GM13976 (cell line): ENCODE results near the gene TRPM5.

Source experiments
- DNase-seq: peaks from one replicate; pipeline ENCODE4 v3.0.0; 2012; ENCODE audit warnings: low spot score
- CTCF ChIP-seq: IDR thresholded peaks from 2 replicates; pipeline ENCODE4 v1.5.1; 2012; ENCODE audit warnings: borderline replicate concordance, mild to moderate bottlenecking; ENCODE audit not compliant: insufficient read depth; ENCODE audit errors: extremely low read depth, missing control alignments, control extremely low read depth
- in situ Hi-C: fragments of 300-500 bp; cut with MboI; formaldehyde crosslinking; loops from one replicate; pipeline ENCODE4 v1.12.0; 2022; ENCODE audit warnings: low sequenced_read_pairs, mixed read lengths, inconsistent platforms; ENCODE audit not compliant: unreplicated experiment

TRPM5 gene

GRCh38 chr11:2461253-2461955 is 17.1 kb upstream of the TRPM5 start:
- no peak for DNase-seq
- in situ Hi-C loops, result no loop called here
- no peak for TF ChIP-seq CTCF

GRCh38 chr11:2460540-2461252 is 16.4 kb upstream of the TRPM5 start:
- no peak for DNase-seq
- TF ChIP-seq CTCF, result no peak
- in situ Hi-C loops, result no loop called here

GRCh38 chr11:2459796-2460531 is 15.7 kb upstream of the TRPM5 start:
- in situ Hi-C loops, result no loop called here
- no peak for TF ChIP-seq CTCF

GRCh38 chr11:2459016-2459725 is 14.9 kb upstream of the TRPM5 start:
- no peak for DNase-seq
- in situ Hi-C loops, result no loop called here
- no peak for TF ChIP-seq CTCF

More at GRCh38 chr11:2459796-2460531, 15.7 kb upstream of the TRPM5 start:
- peak; percentile 35 for DNase-seq

GRCh38 chr11:2458321-2458720 is 14.0 kb upstream of the TRPM5 start:
- TF ChIP-seq CTCF, result no peak
- no peak for DNase-seq
- in situ Hi-C loops, result no loop called here

- DNase-seq, result no peak
- no peak for TF ChIP-seq CTCF
- in situ Hi-C loops, result no loop called here
Observed at GRCh38 chr11:2453436-2453835, 9.1 kb upstream of the TRPM5 start.
